ENCODE measurements around the gene STON2. TPM values are rescaled to one million over a fixed set of nuclear protein-coding genes. Genes with fewer than 3 reads are reported as not detected.

STON2 gene
- total and polyA plus RNA-seq, 2 donors from 2014 or later: 14.8 to 86.6 TPM

DNA sequence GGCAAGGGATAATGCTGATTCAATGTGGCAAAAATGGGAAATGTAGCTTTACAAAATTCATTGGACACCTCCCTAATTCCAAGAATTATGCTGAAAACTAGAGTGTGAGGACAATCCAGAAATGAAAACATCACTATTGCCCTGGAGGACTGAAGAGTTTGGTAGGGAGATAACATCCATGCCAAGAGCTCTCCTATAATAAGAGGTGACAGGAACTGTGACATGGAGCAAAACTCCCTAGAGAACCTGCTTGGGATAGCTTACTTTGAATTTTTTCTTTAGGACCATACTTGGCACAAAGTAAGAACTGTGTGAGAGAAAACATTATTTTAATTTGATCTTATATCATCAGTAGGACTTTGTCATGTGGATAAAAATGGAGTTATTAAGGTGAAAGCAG lies 48.9 kb downstream of the STON2 start:
- Histone ChIP-seq H3K27me3 (ENCODE audit: control insufficient read depth, insufficient read depth, low read length) (no peaks in the 10 kb centered on the region), H3K4me3 (ENCODE audit: low read length in 3 of 3) (no peak overlapping the region), H3K36me3 (ENCODE audit: control insufficient read depth in 2 of 3, insufficient read depth in 3 of 3, low read length in 3 of 3) (no peaks in the 10 kb centered on the region), H3K4me1 (ENCODE audit: control insufficient read depth in 2 of 3, insufficient read depth in 2 of 3, low read depth in 1 of 3, low read length in 3 of 3) (no peaks in the 10 kb centered on the region), H3K9ac (ENCODE audit: low read length in 3 of 3) (no peak overlapping the region), H3K9me3 (ENCODE audit: control insufficient read depth in 2 of 3, insufficient read depth in 1 of 3, low read length in 3 of 3) (peaks cover 0 to 6% (median 0%) of the 10 kb centered on the region in 3 donors), H3K27ac (ENCODE audit: low read depth in 2 of 2, low read length in 2 of 2) (no peak overlapping the region)
- DNase-seq: no peak
- TF ChIP-seq, protein P1, sequence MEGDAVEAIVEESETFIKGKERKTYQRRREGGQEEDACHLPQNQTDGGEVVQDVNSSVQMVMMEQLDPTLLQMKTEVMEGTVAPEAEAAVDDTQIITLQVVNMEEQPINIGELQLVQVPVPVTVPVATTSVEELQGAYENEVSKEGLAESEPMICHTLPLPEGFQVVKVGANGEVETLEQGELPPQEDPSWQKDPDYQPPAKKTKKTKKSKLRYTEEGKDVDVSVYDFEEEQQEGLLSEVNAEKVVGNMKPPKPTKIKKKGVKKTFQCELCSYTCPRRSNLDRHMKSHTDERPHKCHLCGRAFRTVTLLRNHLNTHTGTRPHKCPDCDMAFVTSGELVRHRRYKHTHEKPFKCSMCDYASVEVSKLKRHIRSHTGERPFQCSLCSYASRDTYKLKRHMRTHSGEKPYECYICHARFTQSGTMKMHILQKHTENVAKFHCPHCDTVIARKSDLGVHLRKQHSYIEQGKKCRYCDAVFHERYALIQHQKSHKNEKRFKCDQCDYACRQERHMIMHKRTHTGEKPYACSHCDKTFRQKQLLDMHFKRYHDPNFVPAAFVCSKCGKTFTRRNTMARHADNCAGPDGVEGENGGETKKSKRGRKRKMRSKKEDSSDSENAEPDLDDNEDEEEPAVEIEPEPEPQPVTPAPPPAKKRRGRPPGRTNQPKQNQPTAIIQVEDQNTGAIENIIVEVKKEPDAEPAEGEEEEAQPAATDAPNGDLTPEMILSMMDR (IDR thresholded peaks at IDR 0.05; ENCODE audit: borderline replicate concordance, extremely low read depth, insufficient read depth): no peak
- intact Hi-C loops (cut with DNase I): no loop called here
- no peak for FAIRE-seq

DNA sequence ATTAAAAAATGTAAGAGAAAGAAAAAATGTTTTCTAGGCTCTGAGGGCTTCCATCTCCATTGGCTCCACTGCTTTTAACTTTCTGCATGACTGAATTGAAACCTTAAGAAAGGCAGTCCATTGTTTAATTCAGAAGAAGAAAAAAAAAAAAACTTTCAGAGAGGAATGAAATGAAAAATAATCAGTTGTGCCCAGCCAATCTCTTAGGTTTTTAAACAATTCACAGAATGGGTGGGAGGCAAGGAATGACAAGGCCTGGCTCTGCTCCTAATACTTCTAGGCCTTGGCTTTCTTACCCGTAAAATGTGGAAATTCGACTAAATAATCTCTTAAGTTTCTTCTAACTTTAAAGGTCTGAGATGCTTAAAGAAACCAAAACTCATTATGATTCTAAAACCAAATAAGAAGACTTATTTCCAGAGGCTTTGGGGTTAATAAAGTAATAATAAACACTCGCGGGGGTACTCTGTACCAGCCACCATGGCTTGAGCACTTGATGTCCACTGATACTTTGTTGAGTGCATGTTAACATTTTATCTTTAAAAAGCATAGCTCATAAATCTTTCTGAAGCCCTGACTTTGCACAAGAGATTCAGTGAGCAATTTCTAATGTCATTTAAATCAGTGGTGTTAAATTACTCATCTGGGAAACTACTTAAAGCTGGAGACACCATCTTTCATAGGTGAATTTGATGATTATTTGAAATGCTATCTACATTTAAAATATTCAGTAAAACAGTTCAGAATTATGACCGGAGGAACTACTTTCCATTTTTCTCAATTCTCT lies 49.6 kb downstream of the STON2 start:
- FAIRE-seq (no peak), DNase-seq (no peak)
- intact Hi-C loops (cut with DNase I): no loop called here
- Histone ChIP-seq H3K27me3 (ENCODE audit: control insufficient read depth, insufficient read depth, low read length) (no peaks in the 10 kb centered on the region), H3K9ac (ENCODE audit: low read length in 3 of 3) (no peak overlapping the region), H3K9me3 (ENCODE audit: control insufficient read depth in 2 of 3, insufficient read depth in 1 of 3, low read length in 3 of 3) (peaks cover 0 to 6% (median 0%) of the 10 kb centered on the region in 3 donors), H3K4me1 (ENCODE audit: control insufficient read depth in 2 of 3, insufficient read depth in 2 of 3, low read depth in 1 of 3, low read length in 3 of 3) (no peaks in the 10 kb centered on the region), H3K27ac (ENCODE audit: low read depth in 2 of 2, low read length in 2 of 2) (no peak overlapping the region), H3K36me3 (ENCODE audit: control insufficient read depth in 2 of 3, insufficient read depth in 3 of 3, low read length in 3 of 3) (no peaks in the 10 kb centered on the region), H3K4me3 (ENCODE audit: low read length in 3 of 3) (no peak overlapping the region)
- TF ChIP-seq, protein P1 (IDR thresholded peaks at IDR 0.05; ENCODE audit: borderline replicate concordance, extremely low read depth, insufficient read depth): no peak

DNA sequence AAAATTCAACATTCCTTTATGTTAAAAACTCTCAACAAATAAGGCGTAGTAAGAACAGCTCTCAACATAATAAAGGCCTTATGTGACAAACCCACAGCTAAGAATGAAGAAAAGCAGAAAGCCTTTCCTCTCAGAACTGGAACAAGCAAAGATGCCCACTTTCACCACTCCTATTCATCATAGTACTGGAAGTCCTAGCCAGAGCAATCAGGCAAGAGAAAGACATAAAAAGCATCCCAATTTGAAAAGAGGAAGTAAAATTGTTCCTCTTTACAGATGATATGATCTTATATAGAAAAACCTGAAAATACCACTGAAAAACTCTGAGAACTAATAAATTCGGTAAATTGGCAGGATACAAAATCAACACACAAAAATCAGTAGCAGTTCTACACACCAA lies 52.1 kb downstream of the STON2 start:
- Histone ChIP-seq H3K4me3 (ENCODE audit: low read length in 3 of 3) (no peak overlapping the region), H3K27me3 (ENCODE audit: control insufficient read depth, insufficient read depth, low read length) (no peaks in the 10 kb centered on the region), H3K9me3 (ENCODE audit: control insufficient read depth in 2 of 3, insufficient read depth in 1 of 3, low read length in 3 of 3) (no peaks in the 10 kb centered on the region), H3K27ac (ENCODE audit: low read depth in 2 of 2, low read length in 2 of 2) (no peak overlapping the region), H3K36me3 (ENCODE audit: control insufficient read depth in 2 of 3, insufficient read depth in 3 of 3, low read length in 3 of 3) (no peaks in the 10 kb centered on the region), H3K9ac (ENCODE audit: low read length in 3 of 3) (no peak overlapping the region), H3K4me1 (ENCODE audit: control insufficient read depth in 2 of 3, insufficient read depth in 2 of 3, low read depth in 1 of 3, low read length in 3 of 3) (no peaks in the 10 kb centered on the region)
- TF ChIP-seq, protein P1 (IDR thresholded peaks at IDR 0.05; ENCODE audit: borderline replicate concordance, extremely low read depth, insufficient read depth): no peak
- DNase-seq: no peak
- intact Hi-C loops (cut with DNase I): no loop called here
- no peak for FAIRE-seq

Measured in kidney (tissue), 14 donors.